GM12878 (cell line): ENCODE measurements around the gene LRP1B.

Source experiments
- ASH2L ChIP-seq: fragments of 300-600, 200-600 bp; sonication (generic); IDR thresholded peaks from 2 replicates; pipeline ENCODE4 v1.6.1; 2017; ENCODE audit warnings: low read depth, mild to moderate bottlenecking, borderline replicate concordance
- ATF7 ChIP-seq: fragments of 450-650 bp; IDR thresholded peaks from 2 replicates; pipeline ENCODE4 v1.6.1; 2016; ENCODE audit warnings: low read depth, mild to moderate bottlenecking
- CHD2 ChIP-seq: IDR thresholded peaks from 2 replicates; pipeline ENCODE4 v1.6.1; 2011; ENCODE audit warnings: low read depth, low read length, improper control_type of control experiment, borderline replicate concordance
- EP300 ChIP-seq, 2 experiments: fragments of 150-350 bp in 1 of 2; IDR thresholded peaks; 2 replicates each; pipeline ENCODE4 v1.6.1; 2011 to 2012; ENCODE audit warnings: low read depth in 2 of 2, low read length in 2 of 2, borderline replicate concordance in 1 of 2, improper control_type of control experiment in 1 of 2, inconsistent platforms in 1 of 2; ENCODE audit not compliant: control insufficient read depth in 1 of 2
- POLR2AphosphoS5 ChIP-seq: IDR thresholded peaks from 2 replicates; pipeline ENCODE4 v1.6.1; 2011; ENCODE audit warnings: mild to moderate bottlenecking, low read length, inconsistent platforms
- TCF12 ChIP-seq: IDR thresholded peaks from 2 replicates; pipeline ENCODE4 v1.6.1; 2011; ENCODE audit warnings: low read depth, mild to moderate bottlenecking, low read length
- TF ChIP-seq, protein P1 (sequence below): IDR thresholded peaks from 2 replicates; pipeline ENCODE4 v1.6.1; 2011; ENCODE audit warnings: borderline replicate concordance, low read depth, mild to moderate bottlenecking, moderate library complexity, mixed read lengths, low read length; ENCODE audit not compliant: insufficient read depth; ENCODE audit errors: extremely low read length
- TF ChIP-seq, protein P2 (sequence below): fragments of 450-650 bp; IDR thresholded peaks from 2 replicates; pipeline ENCODE4 v1.6.1; 2016; ENCODE audit warnings: mild to moderate bottlenecking, moderate library complexity, borderline replicate concordance
- TF ChIP-seq, protein P3 (sequence below): IDR thresholded peaks from 2 replicates; pipeline ENCODE4 v1.6.1; 2011; ENCODE audit warnings: mild to moderate bottlenecking, low read depth, low read length, moderate library complexity; ENCODE audit not compliant: insufficient replicate concordance
- TF ChIP-seq, protein P4 (sequence below): fragments of 450-650 bp; formaldehyde crosslinking; IDR thresholded peaks from 2 replicates; pipeline ENCODE4 v1.4.0; 2020; ENCODE audit warnings: mild to moderate bottlenecking, moderate library complexity
- TF ChIP-seq, protein P5 (sequence below), 3 experiments: IDR thresholded peaks in 2 of 3; conservative IDR thresholded peaks in 1 of 3; 2 replicates each; pipeline ENCODE4 v1.5.1; 2011; ENCODE audit warnings: low read depth in 3 of 3, low read length in 3 of 3, mild to moderate bottlenecking in 3 of 3, control low read depth in 2 of 3, moderate library complexity in 2 of 3, inconsistent platforms in 1 of 3, mixed read lengths in 1 of 3; ENCODE audit not compliant: control insufficient read depth in 2 of 3, insufficient read depth in 1 of 3; ENCODE audit errors: extremely low read depth in 1 of 3

DNA sequence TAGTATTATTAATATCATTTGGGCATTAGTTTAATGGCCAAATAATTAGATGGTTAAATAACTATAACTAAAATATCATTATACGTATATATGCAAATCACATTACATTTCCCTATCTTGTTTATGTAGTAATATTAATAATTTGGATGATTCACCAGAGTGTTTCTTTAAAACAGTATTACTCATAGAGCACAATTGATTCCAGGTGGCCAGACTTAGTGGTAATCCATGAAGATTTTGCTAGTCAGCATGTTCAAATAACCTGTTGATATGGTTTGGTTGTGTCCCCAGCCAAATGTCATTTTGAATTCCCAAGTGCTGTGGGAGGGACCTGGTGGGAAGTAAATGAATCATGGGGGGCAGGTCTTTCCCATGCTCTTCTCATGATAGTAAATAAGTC, 782.3 kb downstream of the LRP1B start:
- TF ChIP-seq, protein P1, sequence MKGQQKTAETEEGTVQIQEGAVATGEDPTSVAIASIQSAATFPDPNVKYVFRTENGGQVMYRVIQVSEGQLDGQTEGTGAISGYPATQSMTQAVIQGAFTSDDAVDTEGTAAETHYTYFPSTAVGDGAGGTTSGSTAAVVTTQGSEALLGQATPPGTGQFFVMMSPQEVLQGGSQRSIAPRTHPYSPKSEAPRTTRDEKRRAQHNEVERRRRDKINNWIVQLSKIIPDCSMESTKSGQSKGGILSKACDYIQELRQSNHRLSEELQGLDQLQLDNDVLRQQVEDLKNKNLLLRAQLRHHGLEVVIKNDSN, result no peak
- TF ChIP-seq POLR2AphosphoS5, result no peak
- TF ChIP-seq, protein P2, sequence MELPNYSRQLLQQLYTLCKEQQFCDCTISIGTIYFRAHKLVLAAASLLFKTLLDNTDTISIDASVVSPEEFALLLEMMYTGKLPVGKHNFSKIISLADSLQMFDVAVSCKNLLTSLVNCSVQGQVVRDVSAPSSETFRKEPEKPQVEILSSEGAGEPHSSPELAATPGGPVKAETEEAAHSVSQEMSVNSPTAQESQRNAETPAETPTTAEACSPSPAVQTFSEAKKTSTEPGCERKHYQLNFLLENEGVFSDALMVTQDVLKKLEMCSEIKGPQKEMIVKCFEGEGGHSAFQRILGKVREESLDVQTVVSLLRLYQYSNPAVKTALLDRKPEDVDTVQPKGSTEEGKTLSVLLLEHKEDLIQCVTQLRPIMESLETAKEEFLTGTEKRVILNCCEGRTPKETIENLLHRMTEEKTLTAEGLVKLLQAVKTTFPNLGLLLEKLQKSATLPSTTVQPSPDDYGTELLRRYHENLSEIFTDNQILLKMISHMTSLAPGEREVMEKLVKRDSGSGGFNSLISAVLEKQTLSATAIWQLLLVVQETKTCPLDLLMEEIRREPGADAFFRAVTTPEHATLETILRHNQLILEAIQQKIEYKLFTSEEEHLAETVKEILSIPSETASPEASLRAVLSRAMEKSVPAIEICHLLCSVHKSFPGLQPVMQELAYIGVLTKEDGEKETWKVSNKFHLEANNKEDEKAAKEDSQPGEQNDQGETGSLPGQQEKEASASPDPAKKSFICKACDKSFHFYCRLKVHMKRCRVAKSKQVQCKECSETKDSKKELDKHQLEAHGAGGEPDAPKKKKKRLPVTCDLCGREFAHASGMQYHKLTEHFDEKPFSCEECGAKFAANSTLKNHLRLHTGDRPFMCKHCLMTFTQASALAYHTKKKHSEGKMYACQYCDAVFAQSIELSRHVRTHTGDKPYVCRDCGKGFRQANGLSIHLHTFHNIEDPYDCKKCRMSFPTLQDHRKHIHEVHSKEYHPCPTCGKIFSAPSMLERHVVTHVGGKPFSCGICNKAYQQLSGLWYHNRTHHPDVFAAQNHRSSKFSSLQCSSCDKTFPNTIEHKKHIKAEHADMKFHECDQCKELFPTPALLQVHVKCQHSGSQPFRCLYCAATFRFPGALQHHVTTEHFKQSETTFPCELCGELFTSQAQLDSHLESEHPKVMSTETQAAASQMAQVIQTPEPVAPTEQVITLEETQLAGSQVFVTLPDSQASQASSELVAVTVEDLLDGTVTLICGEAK, result no peak
- TF ChIP-seq TCF12, result no peak
- TF ChIP-seq ASH2L, result no peak
- TF ChIP-seq ATF7, result no peak
- TF ChIP-seq, protein P3, sequence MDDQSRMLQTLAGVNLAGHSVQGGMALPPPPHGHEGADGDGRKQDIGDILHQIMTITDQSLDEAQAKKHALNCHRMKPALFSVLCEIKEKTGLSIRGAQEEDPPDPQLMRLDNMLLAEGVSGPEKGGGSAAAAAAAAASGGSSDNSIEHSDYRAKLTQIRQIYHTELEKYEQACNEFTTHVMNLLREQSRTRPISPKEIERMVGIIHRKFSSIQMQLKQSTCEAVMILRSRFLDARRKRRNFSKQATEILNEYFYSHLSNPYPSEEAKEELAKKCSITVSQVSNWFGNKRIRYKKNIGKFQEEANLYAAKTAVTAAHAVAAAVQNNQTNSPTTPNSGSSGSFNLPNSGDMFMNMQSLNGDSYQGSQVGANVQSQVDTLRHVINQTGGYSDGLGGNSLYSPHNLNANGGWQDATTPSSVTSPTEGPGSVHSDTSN, result no peak
- TF ChIP-seq, protein P4, sequence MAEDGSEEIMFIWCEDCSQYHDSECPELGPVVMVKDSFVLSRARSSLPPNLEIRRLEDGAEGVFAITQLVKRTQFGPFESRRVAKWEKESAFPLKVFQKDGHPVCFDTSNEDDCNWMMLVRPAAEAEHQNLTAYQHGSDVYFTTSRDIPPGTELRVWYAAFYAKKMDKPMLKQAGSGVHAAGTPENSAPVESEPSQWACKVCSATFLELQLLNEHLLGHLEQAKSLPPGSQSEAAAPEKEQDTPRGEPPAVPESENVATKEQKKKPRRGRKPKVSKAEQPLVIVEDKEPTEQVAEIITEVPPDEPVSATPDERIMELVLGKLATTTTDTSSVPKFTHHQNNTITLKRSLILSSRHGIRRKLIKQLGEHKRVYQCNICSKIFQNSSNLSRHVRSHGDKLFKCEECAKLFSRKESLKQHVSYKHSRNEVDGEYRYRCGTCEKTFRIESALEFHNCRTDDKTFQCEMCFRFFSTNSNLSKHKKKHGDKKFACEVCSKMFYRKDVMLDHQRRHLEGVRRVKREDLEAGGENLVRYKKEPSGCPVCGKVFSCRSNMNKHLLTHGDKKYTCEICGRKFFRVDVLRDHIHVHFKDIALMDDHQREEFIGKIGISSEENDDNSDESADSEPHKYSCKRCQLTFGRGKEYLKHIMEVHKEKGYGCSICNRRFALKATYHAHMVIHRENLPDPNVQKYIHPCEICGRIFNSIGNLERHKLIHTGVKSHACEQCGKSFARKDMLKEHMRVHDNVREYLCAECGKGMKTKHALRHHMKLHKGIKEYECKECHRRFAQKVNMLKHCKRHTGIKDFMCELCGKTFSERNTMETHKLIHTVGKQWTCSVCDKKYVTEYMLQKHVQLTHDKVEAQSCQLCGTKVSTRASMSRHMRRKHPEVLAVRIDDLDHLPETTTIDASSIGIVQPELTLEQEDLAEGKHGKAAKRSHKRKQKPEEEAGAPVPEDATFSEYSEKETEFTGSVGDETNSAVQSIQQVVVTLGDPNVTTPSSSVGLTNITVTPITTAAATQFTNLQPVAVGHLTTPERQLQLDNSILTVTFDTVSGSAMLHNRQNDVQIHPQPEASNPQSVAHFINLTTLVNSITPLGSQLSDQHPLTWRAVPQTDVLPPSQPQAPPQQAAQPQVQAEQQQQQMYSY (CRISPR knock-in tag), result no peak
- no peak for TF ChIP-seq CHD2
- TF ChIP-seq, protein P5, sequence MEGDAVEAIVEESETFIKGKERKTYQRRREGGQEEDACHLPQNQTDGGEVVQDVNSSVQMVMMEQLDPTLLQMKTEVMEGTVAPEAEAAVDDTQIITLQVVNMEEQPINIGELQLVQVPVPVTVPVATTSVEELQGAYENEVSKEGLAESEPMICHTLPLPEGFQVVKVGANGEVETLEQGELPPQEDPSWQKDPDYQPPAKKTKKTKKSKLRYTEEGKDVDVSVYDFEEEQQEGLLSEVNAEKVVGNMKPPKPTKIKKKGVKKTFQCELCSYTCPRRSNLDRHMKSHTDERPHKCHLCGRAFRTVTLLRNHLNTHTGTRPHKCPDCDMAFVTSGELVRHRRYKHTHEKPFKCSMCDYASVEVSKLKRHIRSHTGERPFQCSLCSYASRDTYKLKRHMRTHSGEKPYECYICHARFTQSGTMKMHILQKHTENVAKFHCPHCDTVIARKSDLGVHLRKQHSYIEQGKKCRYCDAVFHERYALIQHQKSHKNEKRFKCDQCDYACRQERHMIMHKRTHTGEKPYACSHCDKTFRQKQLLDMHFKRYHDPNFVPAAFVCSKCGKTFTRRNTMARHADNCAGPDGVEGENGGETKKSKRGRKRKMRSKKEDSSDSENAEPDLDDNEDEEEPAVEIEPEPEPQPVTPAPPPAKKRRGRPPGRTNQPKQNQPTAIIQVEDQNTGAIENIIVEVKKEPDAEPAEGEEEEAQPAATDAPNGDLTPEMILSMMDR (IDR thresholded peaks at IDR 0.05 in 2 of 3, conservative IDR thresholded peaks at IDR 0.05 in 1 of 3; ENCODE audit: control insufficient read depth in 2 of 3, extremely low read depth in 1 of 3, insufficient read depth in 1 of 3, low read depth in 3 of 3, low read length in 3 of 3), result no peak
- TF ChIP-seq EP300 (IDR thresholded peaks at IDR 0.05; ENCODE audit: borderline replicate concordance in 1 of 2, control insufficient read depth in 1 of 2, low read depth in 2 of 2, low read length in 2 of 2), result no peak
